ENCODE results near the gene MICAL3. TPM values are rescaled to one million over a fixed set of nuclear protein-coding genes. Genes with fewer than 3 reads are reported as not detected.

Gene MICAL3
- total and polyA plus RNA-seq, 2 of the 8 experiments (the other 6 are each of a cell fraction or from before 2014, with no cell fraction given), result 8.3 to 41.8 TPM

GRCh38 chr22:17994424-17995108 is 29.8 kb downstream of the MICAL3 start:
- Histone ChIP-seq H3K23me2 (ENCODE audit: low read depth, low read length) (no peaks in the 10 kb centered on the region; the same call in 1 of the 2 replicates), H4K5ac (ENCODE audit: insufficient read length, low read depth, low read length) (no peak overlapping the region), H3K56ac (replicated peaks; ENCODE audit: insufficient read length, low read depth, low read length) (no peak overlapping the region), H4K20me1 (replicated peaks in 1 of 2; ENCODE audit: control insufficient read depth in 1 of 2, insufficient read depth in 2 of 2, low read length in 2 of 2) (peaks cover 13 to 18% of the 10 kb centered on the region in 2 experiments), H3K9me3 (ENCODE audit: insufficient read depth in 2 of 2, low read depth in 1 of 2, low read length in 1 of 2) (no peaks in the 10 kb centered on the region), H3K4me2 (ENCODE audit: insufficient read depth in 1 of 2, low read depth in 2 of 2, low read length in 2 of 2) (no peak overlapping the region), H3K27ac (ENCODE audit: low read depth, low read length) (no peak overlapping the region), H3K4ac (replicated peaks; ENCODE audit: insufficient read length, low read depth, low read length) (no peak overlapping the region), H3K14ac (ENCODE audit: insufficient read length) (no peak overlapping the region), H2BK20ac (ENCODE audit: low read length) (no peak overlapping the region), H3K27me3 (replicated peaks in 1 of 4; ENCODE audit: control insufficient read depth in 3 of 4, extremely low read depth in 1 of 4, insufficient read depth in 3 of 4, low read length in 3 of 4) (no peaks in the 10 kb centered on the region), H3K79me1 (ENCODE audit: low read depth, low read length) (peaks cover 12% of the 10 kb centered on the region), H4K91ac (replicated peaks; ENCODE audit: insufficient read length, low read length) (no peak overlapping the region), H2BK120ac (replicated peaks; ENCODE audit: low read depth, low read length) (no peak overlapping the region), H2BK15ac (ENCODE audit: low read length) (no peak overlapping the region), H3K79me2 (ENCODE audit: control insufficient read depth in 1 of 2, insufficient read depth in 2 of 2, low read length in 2 of 2) (peaks cover 8 to 81% of the 10 kb centered on the region in 2 experiments), H2BK5ac (ENCODE audit: low read depth, low read length) (no peak overlapping the region), H3K9ac (replicated peaks in 1 of 4; ENCODE audit: extremely low read depth in 1 of 4, low read depth in 3 of 4, low read length in 3 of 4) (no peak overlapping the region), H3K23ac (ENCODE audit: insufficient read length) (no peak overlapping the region), H4K8ac (ENCODE audit: extremely low read depth, insufficient read depth, low read length) (no peak overlapping the region), H2AFZ (ENCODE audit: low read length) (no peak overlapping the region), H2BK12ac (ENCODE audit: low read depth, low read length) (no peak overlapping the region), H3K4me3 (ENCODE audit: extremely low read depth in 1 of 4, insufficient read depth in 2 of 4, low read depth in 3 of 4, low read length in 4 of 4) (no peak overlapping the region), H3K36me3 (ENCODE audit: control insufficient read depth in 2 of 4, insufficient read depth in 4 of 4, low read length in 3 of 4) (no peaks in the 10 kb centered on the region), H3K4me1 (replicated peaks in 1 of 4; ENCODE audit: control insufficient read depth in 3 of 4, insufficient read depth in 4 of 4, low read length in 3 of 4) (peaks cover 4 to 12% (median 7%) of the 10 kb centered on the region in 4 experiments; a peak in 6 of 7 replicates), H2AK5ac (ENCODE audit: low read depth, low read length) (no peak overlapping the region), H3K18ac (ENCODE audit: extremely low read depth, low read length) (no peak overlapping the region)
- 88% methylated on average over 8 of the region's 10 CpGs; no CpG with 5 or more reads in 1 of the 2 experiments for WGBS, 2 experiments (ENCODE audit: extremely low coverage in 1 of 2, insufficient coverage in 1 of 2, insufficient read length in 1 of 2, insufficient replicate concordance in 2 of 2, low coverage in 1 of 2, low lambda C conversion rate in 2 of 2, missing lambda C conversion rate in 1 of 2)
- no peak for TF ChIP-seq RFX5 (IDR thresholded peaks at IDR 0.05; ENCODE audit: borderline replicate concordance, low read depth, low read length)
- no peak for TF ChIP-seq BRCA1 (IDR thresholded peaks at IDR 0.05; ENCODE audit: low read depth, low read length)
- TF ChIP-seq BCL11A (IDR thresholded peaks at IDR 0.05; ENCODE audit: low read depth in 2 of 2, low read length in 2 of 2), result no peak
- TF ChIP-seq POLR2AphosphoS5 (IDR thresholded peaks at IDR 0.05; ENCODE audit: low read depth, low read length), result no peak
- TF ChIP-seq TAF7 (optimal IDR thresholded peaks at IDR 0.05; ENCODE audit: borderline replicate concordance, low read depth, low read length), result no peak
- no peak for TF ChIP-seq EZH2 (IDR thresholded peaks at IDR 0.05; ENCODE audit: low read depth, low read length, severe bottlenecking)
- TF ChIP-seq RNF2 (IDR thresholded peaks at IDR 0.05; ENCODE audit: borderline replicate concordance, low read depth, low read length, missing control alignments, poor library complexity, severe bottlenecking), result no peak
- TF ChIP-seq RAD21 (IDR thresholded peaks at IDR 0.05 in 1 of 2, conservative IDR thresholded peaks at IDR 0.05 in 1 of 2; ENCODE audit: low read depth in 2 of 2, low read length in 2 of 2), result no peak
- POLR2A ChIA-PET (ENCODE audit: partially characterized antibody), result no interaction called here
- no peak for FAIRE-seq
- CTCF ChIA-PET (ENCODE audit: partially characterized antibody), result interaction anchor here (0.8 to 1.3 kb wide), 3 partner anchors 10 to 106 kb away, joined by 3 to 4 read pairs (median 3); no protein-coding TSS in a partner anchor
- no peak for DNase-seq (ENCODE audit: low read depth in 1 of 2, low spot score in 2 of 2)
